NB4 (cell line): ENCODE results near the gene SUCLG2.

Experiments used
- DNase-seq: peaks from one replicate; pipeline ENCODE4 v3.0.0; 2010; ENCODE audit warnings: low read depth
- H3K4me3 ChIP-seq: one replicate; pipeline ENCODE4 v1.5.1; 2011; ENCODE audit warnings: mild to moderate bottlenecking, low read depth, low read length, moderate library complexity
- CTCF ChIP-seq: IDR thresholded peaks from one replicate; pipeline ENCODE4 v1.5.1; 2012; ENCODE audit warnings: low read depth, low read length
- MAX ChIP-seq: IDR thresholded peaks from 2 replicates; pipeline ENCODE4 v1.6.1; 2011; ENCODE audit warnings: low read depth, low read length
- MYC ChIP-seq: IDR thresholded peaks from 2 replicates; pipeline ENCODE4 v1.6.1; 2011; ENCODE audit warnings: low read depth, low read length
- POLR2A ChIP-seq: IDR thresholded peaks from 2 replicates; pipeline ENCODE4 v1.6.1; 2011; ENCODE audit warnings: mild to moderate bottlenecking; ENCODE audit not compliant: insufficient read length; ENCODE audit errors: extremely low read depth

The SUCLG2 gene

GRCh38 chr3:67605377-67605776 lies 49.0 kb downstream of the SUCLG2 start:
- TF ChIP-seq MYC: no peak
- no peak for TF ChIP-seq CTCF
- no peak for TF ChIP-seq MAX
- TF ChIP-seq POLR2A: no peak
- no peak overlapping the region for H3K4me3 ChIP-seq
- no peak for DNase-seq

- no peak overlapping the region for H3K4me3 ChIP-seq
- DNase-seq: no peak
- TF ChIP-seq MAX (no peak), POLR2A (no peak), CTCF (no peak)
Observed at GRCh38 chr3:67602816-67603215, 51.6 kb downstream of the SUCLG2 start.

GRCh38 chr3:67601919-67602608 lies 52.3 kb downstream of the SUCLG2 start:
- TF ChIP-seq POLR2A: no peak
- no peak for TF ChIP-seq MYC
- no peak for TF ChIP-seq CTCF
- TF ChIP-seq MAX: no peak
- no peak overlapping the region for H3K4me3 ChIP-seq
- no peak for DNase-seq

- H3K4me3 ChIP-seq: no peak overlapping the region
- TF ChIP-seq POLR2A (no peak), MAX (no peak), CTCF (no peak), MYC (no peak)
- DNase-seq: no peak
Observed at GRCh38 chr3:67601385-67601784, 53.0 kb downstream of the SUCLG2 start.

GRCh38 chr3:67599821-67600220 lies 54.6 kb downstream of the SUCLG2 start:
- TF ChIP-seq CTCF (no peak), MAX (no peak), MYC (no peak), POLR2A (no peak)
- DNase-seq: no peak
- H3K4me3 ChIP-seq: no peak overlapping the region
